B cell (primary cell): ENCODE data around the gene MED15. TPM values are rescaled to one million over a fixed set of nuclear protein-coding genes. Genes with fewer than 3 reads are reported as not detected.

Source experiments
- ATAC-seq: fragments of 200-7000 bp; cut with Tn5 transposase; one replicate; pipeline ENCODE4 v1.10.0; 2021; ENCODE audit warnings: low read depth, mild to moderate bottlenecking, moderate number of reproducible peaks, moderate library complexity
- CTCF ChIA-PET: fragments of 350-600 bp; sonication (Branson Sonifier 250); formaldehyde crosslinking; loops from one replicate; lab custom pipeline; 2021; ENCODE audit warnings: antibody characterized with exemption, inconsistent platforms; lab: Charles Lee
- POLR2A ChIA-PET: fragments of 350-600 bp; sonication (Branson Sonifier 250); formaldehyde crosslinking; loops from one replicate; lab custom pipeline; 2021; ENCODE audit warnings: antibody characterized with exemption; lab: Charles Lee
- DNase-seq: peaks from one replicate; pipeline ENCODE4 v3.0.0; 2013
- H2AFZ ChIP-seq: 2 replicates; pipeline ENCODE4 v1.6.1; 2012; ENCODE audit warnings: mild to moderate bottlenecking, low read depth, low read length; ENCODE audit not compliant: insufficient read depth, poor library complexity, severe bottlenecking
- H3K27ac ChIP-seq, 2 donors: 1 replicate in 1 of 2; 2 replicates in 1 of 2; pipeline ENCODE4 v1.5.1; 2012 to 2013; ENCODE audit warnings: low read length in 2 of 2, mild to moderate bottlenecking in 2 of 2, moderate library complexity in 1 of 2
- H3K27me3 ChIP-seq, 4 experiments: fragments of 200-600 bp in 1 of 4; sonication (generic) in 1 of 4; replicated peaks in 1 of 4; 1 replicate in 2 of 4; 2 replicates in 2 of 4; pipeline versions ENCODE4 v1.6.1 to v1.7.0; 2013 to 2016; ENCODE audit warnings: low read length in 3 of 4, mild to moderate bottlenecking in 2 of 4, mixed read lengths in 1 of 4, moderate library complexity in 1 of 4; ENCODE audit not compliant: insufficient read depth in 4 of 4, control insufficient read depth in 3 of 4; ENCODE audit errors: control extremely low read depth in 1 of 4
- H3K36me3 ChIP-seq, 2 experiments: replicated peaks in 1 of 2; 1 replicate in 1 of 2; 2 replicates in 1 of 2; pipeline versions ENCODE4 v1.6.1 to v1.7.1; 2013; ENCODE audit warnings: low read length in 1 of 2; ENCODE audit not compliant: insufficient read depth in 2 of 2, control insufficient read depth in 1 of 2; ENCODE audit errors: control extremely low read depth in 1 of 2, extremely low read depth in 1 of 2
- H3K4me1 ChIP-seq, 2 donors: fragments of 200-600 bp in 1 of 2; sonication (generic) in 1 of 2; 1 replicate in 1 of 2; 2 replicates in 1 of 2; pipeline versions ENCODE4 v1.5.1 to v1.6.1; 2013 to 2017; ENCODE audit warnings: low read length in 2 of 2; ENCODE audit not compliant: control insufficient read depth in 2 of 2, insufficient read depth in 2 of 2
- H3K4me2 ChIP-seq: replicated peaks from 2 replicates; pipeline ENCODE3; 2012; ENCODE audit warnings: mild to moderate bottlenecking, low read depth, low read length; ENCODE audit not compliant: poor library complexity, severe bottlenecking
- H3K4me3 ChIP-seq, 5 experiments: fragments of 200-600 bp in 1 of 5; sonication (generic) in 1 of 5; 1 replicate in 3 of 5; 2 replicates in 2 of 5; pipeline versions ENCODE4 v1.5.1 to v1.7.0; 2011 to 2016; ENCODE audit warnings: low read length in 4 of 5, mild to moderate bottlenecking in 4 of 5, low read depth in 2 of 5, control low read depth in 1 of 5, moderate library complexity in 1 of 5; ENCODE audit not compliant: insufficient read depth in 1 of 5; ENCODE audit errors: control extremely low read depth in 1 of 5, extremely low read depth in 1 of 5
- H3K79me2 ChIP-seq: fragments of 200-600 bp; sonication (generic); one replicate; pipeline ENCODE4 v1.6.0; 2016; ENCODE audit warnings: low read length; ENCODE audit not compliant: control insufficient read depth, insufficient read depth
- H3K9ac ChIP-seq: fragments of 200-600 bp; sonication (generic); 2 replicates; pipeline ENCODE4 v1.6.1; 2017; ENCODE audit warnings: mild to moderate bottlenecking, low read length, moderate library complexity
- H3K9me3 ChIP-seq, 3 donors: one replicate each; pipeline versions ENCODE4 v1.6.1 to v1.7.1; 2013; ENCODE audit warnings: low read length in 2 of 3; ENCODE audit not compliant: control insufficient read depth in 2 of 3, insufficient read depth in 1 of 3; ENCODE audit errors: control extremely low read depth in 1 of 3
- H4K20me1 ChIP-seq: 2 replicates; pipeline ENCODE4 v1.6.0; 2012; ENCODE audit warnings: mild to moderate bottlenecking, low read length; ENCODE audit not compliant: insufficient read depth, control insufficient read depth, poor library complexity, severe bottlenecking
- H3K27ac Mint-ChIP-seq: one replicate; pipeline ENCODE4 v1.8.0; 2021; ENCODE audit warnings: mixed read lengths
- H3K27me3 Mint-ChIP-seq: one replicate; pipeline ENCODE4 v1.8.0; 2021; ENCODE audit warnings: mixed read lengths
- H3K4me1 Mint-ChIP-seq: one replicate; pipeline ENCODE4 v1.8.0; 2021; ENCODE audit warnings: mixed read lengths
- H3K4me3 Mint-ChIP-seq: one replicate; pipeline ENCODE4 v1.8.0; 2021; ENCODE audit warnings: mixed read lengths
- H3K9me3 Mint-ChIP-seq: one replicate; pipeline ENCODE4 v1.8.0; 2022; ENCODE audit warnings: mixed read lengths; ENCODE audit not compliant: insufficient read depth
- CTCF ChIP-seq: fragments of 200-600 bp; IDR thresholded peaks from one replicate; pipeline ENCODE4 v1.8.0; 2022; ENCODE audit warnings: antibody characterized with exemption, mild to moderate bottlenecking
- EZH2 ChIP-seq: IDR thresholded peaks from 2 replicates; pipeline ENCODE4 v1.6.1; 2012; ENCODE audit warnings: borderline replicate concordance, low read depth, mild to moderate bottlenecking, moderate library complexity, low read length; ENCODE audit not compliant: insufficient read depth, poor library complexity, severe bottlenecking
- whole genome bisulfite sequencing: methylation state at CpG from one replicate; pipeline ENCODE4 v1.1.5; 2013; ENCODE audit warnings: missing lambda C conversion rate; ENCODE audit not compliant: insufficient coverage; 5-methylcytosine and 5-hydroxymethylcytosine counted together
- intact Hi-C: fragments of 100-400 bp; cut with micrococcal nuclease; formaldehyde crosslinking; loops from one replicate; pipeline ENCODE4 v1.10.0; 2022
- polyA plus RNA-seq: library from polyadenylated mRNA; depleted of rRNA; stranded (reverse); fragments of >200 nt; gene quantifications from 2 replicates; pipeline ENCODE4 v1.2.3, GENCODE V29; 2012
- total RNA-seq, 2 donors: library from RNA; stranded (reverse); fragments of 120-200 nt in 1 of 2; gene quantifications; 1 replicate in 1 of 2; 2 replicates in 1 of 2; pipeline versions ENCODE4 v1.2.3 to v1.2.4, GENCODE V29; 2013 to 2022

The MED15 gene
- total and polyA plus RNA-seq, 2 donors (not counting 1 experiment from before 2014, with no cell fraction given), result 109 to 134 TPM

GRCh38 chr22:20600137-20600673 lies 92.8 kb downstream of the MED15 start:
- Histone ChIP-seq H3K36me3 (no peaks in the 10 kb centered on the region), H3K9ac (no peak overlapping the region), H3K9me3 (no peaks in the 10 kb centered on the region), H3K4me2 (no peak overlapping the region), H4K20me1 (no peaks in the 10 kb centered on the region), H3K27ac (no peak overlapping the region), H3K79me2 (no peaks in the 10 kb centered on the region), H3K27me3 (no peaks in the 10 kb centered on the region), H3K4me1 (no peaks in the 10 kb centered on the region), H2AFZ (no peak overlapping the region), H3K4me3 (no peak overlapping the region)
- intact Hi-C loops, result no loop called here
- ChIA-PET CTCF (no interaction called here), POLR2A (no interaction called here)
- Mint-ChIP-seq H3K27ac (no peak overlapping the region), H3K4me3 (no peak overlapping the region), H3K4me1 (no peaks in the 10 kb centered on the region), H3K9me3 (no peaks in the 10 kb centered on the region), H3K27me3 (peaks cover 5% of the 10 kb centered on the region)
- 93% methylated on average over 7 of the region's 8 CpGs for WGBS
- ATAC-seq, result no peak
- TF ChIP-seq EZH2 (no peak), CTCF (no peak)
- no peak for DNase-seq

- H3K27me3 Mint-ChIP-seq, result peaks cover 5% of the 10 kb centered on the region
- ATAC-seq (no peak), DNase-seq (no peak)
- ChIA-PET CTCF (no interaction called here), POLR2A (no interaction called here)
- Histone ChIP-seq H4K20me1 (no peaks in the 10 kb centered on the region), H3K4me2 (no peak overlapping the region), H3K27ac (no peak overlapping the region), H3K79me2 (no peaks in the 10 kb centered on the region), H3K27me3 (no peaks in the 10 kb centered on the region), H3K36me3 (no peaks in the 10 kb centered on the region), H3K4me1 (peaks cover 0 to 2% of the 10 kb centered on the region in 2 donors), H3K9ac (no peak overlapping the region), H3K4me3 (no peak overlapping the region), H2AFZ (no peak overlapping the region), H3K9me3 (no peaks in the 10 kb centered on the region)
- TF ChIP-seq EZH2 (no peak), CTCF (no peak)
- H3K4me3 Mint-ChIP-seq, result no peak overlapping the region
- H3K9me3 Mint-ChIP-seq, result no peaks in the 10 kb centered on the region
- intact Hi-C loops, result no loop called here
- H3K27ac Mint-ChIP-seq, result no peak overlapping the region
- peaks cover 1% of the 10 kb centered on the region for H3K4me1 Mint-ChIP-seq
- 98% methylated on average over 7 of the region's 7 CpGs for WGBS
Observed at GRCh38 chr22:20601308-20601707, 93.9 kb downstream of the MED15 start.
